Measurements from ENCODE around the gene SKIL. TPM values are rescaled to one million over a fixed set of nuclear protein-coding genes. Genes with fewer than 3 reads are reported as not detected.

SKIL gene
- total RNA-seq, 1 experiment from 2014 or later = 15.1 TPM

- H3K9ac ChIP-seq (ENCODE audit: low read length) = no peak overlapping the region
- no peak overlapping the region for H3K4me2 ChIP-seq (ENCODE audit: low read length)
- no peaks in the 10 kb centered on the region for H3K9me2 ChIP-seq (ENCODE audit: insufficient read depth)
- no peak for ATAC-seq
- RAD21 ChIA-PET (ENCODE audit: low non-redundant PET in 1 of 2, low total read pairs in 2 of 2, uncharacterized antibody in 2 of 2, unreplicated experiment in 2 of 2) = no interaction called here
- no peak overlapping the region for H3K27ac ChIP-seq (ENCODE audit: low read depth, low read length)
- H3K4me1 ChIP-seq (ENCODE audit: control insufficient read depth in 1 of 2, insufficient read depth in 2 of 2, low read length in 2 of 2) = peaks cover 7 to 13% of the 10 kb centered on the region in 2 experiments; a peak in 3 of 4 replicates
- POLR2A ChIA-PET = no interaction called here
- H3K79me2 ChIP-seq (ENCODE audit: insufficient read depth, low read length) = no peaks in the 10 kb centered on the region
- CTCF ChIA-PET = no interaction called here
- intact Hi-C loops (cut with micrococcal nuclease) = no loop called here
- no peak overlapping the region for H3K4me3 ChIP-seq (replicated peaks in 1 of 2; ENCODE audit: low read depth in 1 of 2, low read length in 2 of 2)
- no peaks in the 10 kb centered on the region for H4K20me1 ChIP-seq (ENCODE audit: insufficient read depth)
- DNase-seq (ENCODE audit: low read depth, low spot score) = no peak
- TF ChIP-seq POLR2AphosphoS5 (IDR thresholded peaks at IDR 0.05; ENCODE audit: low read depth, low read length) = no peak
- TF ChIP-seq JUND (IDR thresholded peaks at IDR 0.05) = no peak
- no peak for TF ChIP-seq CBX3 (IDR thresholded peaks at IDR 0.05; ENCODE audit: low read depth)
- no peak for TF ChIP-seq ZFX (IDR thresholded peaks at IDR 0.05)
- TF ChIP-seq TCF7L2 (IDR thresholded peaks at IDR 0.05; ENCODE audit: borderline replicate concordance, extremely low read depth, insufficient read depth, insufficient read length) = no peak
- no peak for TF ChIP-seq EZH2phosphoT487 (IDR thresholded peaks at IDR 0.05; ENCODE audit: borderline replicate concordance)
- no peak for TF ChIP-seq ATF3 (IDR thresholded peaks at IDR 0.05)
- TF ChIP-seq SP1 (IDR thresholded peaks at IDR 0.05; ENCODE audit: low read depth) = no peak
- TF ChIP-seq EGR1 (IDR thresholded peaks at IDR 0.05; ENCODE audit: low read depth) = no peak
- TF ChIP-seq FOSL1 (IDR thresholded peaks at IDR 0.05; ENCODE audit: low read depth) = no peak
- no peak overlapping the region for H2AFZ ChIP-seq (ENCODE audit: low read depth, low read length, poor library complexity, severe bottlenecking)
- H3K36me3 ChIP-seq (ENCODE audit: control insufficient read depth in 1 of 2, insufficient read depth in 2 of 2, low read length in 2 of 2) = no peaks in the 10 kb centered on the region
- no peaks in the 10 kb centered on the region for H3K9me3 ChIP-seq (ENCODE audit: control insufficient read depth in 1 of 2, insufficient read depth in 1 of 2, low read depth in 1 of 2, low read length in 2 of 2)
- 0 out of 2 replicates have a peak, but pooled peaks cover 7% of the 10 kb centered on the region for H3K27me3 ChIP-seq (ENCODE audit: insufficient read depth, low read length)
- BruUV-seq (replicated peaks) = no TSS peak
Observed at GRCh38 chr3:170428095-170428494, 70.6 kb downstream of the SKIL start.

GRCh38 chr3:170429050-170429449 is 71.5 kb downstream of the SKIL start:
- Histone ChIP-seq H3K9me3 (ENCODE audit: control insufficient read depth in 1 of 2, insufficient read depth in 1 of 2, low read depth in 1 of 2, low read length in 2 of 2) (no peaks in the 10 kb centered on the region), H3K27ac (ENCODE audit: low read depth, low read length) (no peak overlapping the region), H3K27me3 (ENCODE audit: insufficient read depth, low read length) (0 out of 2 replicates have a peak, but pooled peaks cover 7% of the 10 kb centered on the region), H3K79me2 (ENCODE audit: insufficient read depth, low read length) (no peaks in the 10 kb centered on the region), H4K20me1 (ENCODE audit: insufficient read depth) (no peaks in the 10 kb centered on the region), H3K4me1 (ENCODE audit: control insufficient read depth in 1 of 2, insufficient read depth in 2 of 2, low read length in 2 of 2) (peaks cover 7 to 13% of the 10 kb centered on the region in 2 experiments; a peak in 3 of 4 replicates), H2AFZ (ENCODE audit: low read depth, low read length, poor library complexity, severe bottlenecking) (no peak overlapping the region), H3K36me3 (ENCODE audit: control insufficient read depth in 1 of 2, insufficient read depth in 2 of 2, low read length in 2 of 2) (no peaks in the 10 kb centered on the region), H3K9me2 (ENCODE audit: insufficient read depth) (no peaks in the 10 kb centered on the region), H3K9ac (ENCODE audit: low read length) (no peak overlapping the region), H3K4me3 (replicated peaks in 1 of 2; ENCODE audit: low read depth in 1 of 2, low read length in 2 of 2) (no peak overlapping the region), H3K4me2 (ENCODE audit: low read length) (peak overlapping the region; percentile 53)
- no TSS peak for BruUV-seq (replicated peaks)
- ChIA-PET POLR2A (no interaction called here), RAD21 (ENCODE audit: low non-redundant PET in 1 of 2, low total read pairs in 2 of 2, uncharacterized antibody in 2 of 2, unreplicated experiment in 2 of 2) (no interaction called here), CTCF (no interaction called here)
- intact Hi-C loops (cut with micrococcal nuclease) = no loop called here
- DNase-seq (ENCODE audit: low read depth, low spot score) = peak; percentile 12
- TF ChIP-seq SRF (IDR thresholded peaks at IDR 0.05; ENCODE audit: low read depth) (no peak), POLR2A (IDR thresholded peaks at IDR 0.05; ENCODE audit: borderline replicate concordance, extremely low read depth, insufficient read depth, insufficient read length) (no peak), SIN3A (IDR thresholded peaks at IDR 0.05; ENCODE audit: low read depth) (no peak), SP1 (IDR thresholded peaks at IDR 0.05; ENCODE audit: low read depth) (no peak), REST (IDR thresholded peaks at IDR 0.05; ENCODE audit: low read depth) (no peak), ZNF274 (IDR thresholded peaks at IDR 0.05; ENCODE audit: low read depth, low read length) (no peak), ZFX (IDR thresholded peaks at IDR 0.05) (no peak), EZH2phosphoT487 (IDR thresholded peaks at IDR 0.05; ENCODE audit: borderline replicate concordance) (no peak)
- TF ChIP-seq, protein P1, sequence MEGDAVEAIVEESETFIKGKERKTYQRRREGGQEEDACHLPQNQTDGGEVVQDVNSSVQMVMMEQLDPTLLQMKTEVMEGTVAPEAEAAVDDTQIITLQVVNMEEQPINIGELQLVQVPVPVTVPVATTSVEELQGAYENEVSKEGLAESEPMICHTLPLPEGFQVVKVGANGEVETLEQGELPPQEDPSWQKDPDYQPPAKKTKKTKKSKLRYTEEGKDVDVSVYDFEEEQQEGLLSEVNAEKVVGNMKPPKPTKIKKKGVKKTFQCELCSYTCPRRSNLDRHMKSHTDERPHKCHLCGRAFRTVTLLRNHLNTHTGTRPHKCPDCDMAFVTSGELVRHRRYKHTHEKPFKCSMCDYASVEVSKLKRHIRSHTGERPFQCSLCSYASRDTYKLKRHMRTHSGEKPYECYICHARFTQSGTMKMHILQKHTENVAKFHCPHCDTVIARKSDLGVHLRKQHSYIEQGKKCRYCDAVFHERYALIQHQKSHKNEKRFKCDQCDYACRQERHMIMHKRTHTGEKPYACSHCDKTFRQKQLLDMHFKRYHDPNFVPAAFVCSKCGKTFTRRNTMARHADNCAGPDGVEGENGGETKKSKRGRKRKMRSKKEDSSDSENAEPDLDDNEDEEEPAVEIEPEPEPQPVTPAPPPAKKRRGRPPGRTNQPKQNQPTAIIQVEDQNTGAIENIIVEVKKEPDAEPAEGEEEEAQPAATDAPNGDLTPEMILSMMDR (IDR thresholded peaks at IDR 0.05 in 2 of 3, conservative IDR thresholded peaks at IDR 0.05 in 1 of 3; ENCODE audit: borderline replicate concordance in 1 of 3, insufficient read depth in 1 of 3, low read depth in 2 of 3, low read length in 2 of 3) = no peak
- peak; percentile 59; the same call in 1 of the 2 replicates for ATAC-seq
